KBM-7 (cell line): ENCODE results near the gene IGSF9.

ENCODE experiments used
- DNase-seq: peaks from one replicate; pipeline ENCODE4 v3.0.0-alpha.2; 2015
- in situ Hi-C: fragments of 300-500 bp; cut with MboI; formaldehyde crosslinking; loops from 2 replicates; pipeline ENCODE4 v1.14.3; 2020; ENCODE audit warnings: low sequenced_read_pairs, low pct_unique_long_range_greater_than_20kb, mixed read lengths

The IGSF9 gene

DNA sequence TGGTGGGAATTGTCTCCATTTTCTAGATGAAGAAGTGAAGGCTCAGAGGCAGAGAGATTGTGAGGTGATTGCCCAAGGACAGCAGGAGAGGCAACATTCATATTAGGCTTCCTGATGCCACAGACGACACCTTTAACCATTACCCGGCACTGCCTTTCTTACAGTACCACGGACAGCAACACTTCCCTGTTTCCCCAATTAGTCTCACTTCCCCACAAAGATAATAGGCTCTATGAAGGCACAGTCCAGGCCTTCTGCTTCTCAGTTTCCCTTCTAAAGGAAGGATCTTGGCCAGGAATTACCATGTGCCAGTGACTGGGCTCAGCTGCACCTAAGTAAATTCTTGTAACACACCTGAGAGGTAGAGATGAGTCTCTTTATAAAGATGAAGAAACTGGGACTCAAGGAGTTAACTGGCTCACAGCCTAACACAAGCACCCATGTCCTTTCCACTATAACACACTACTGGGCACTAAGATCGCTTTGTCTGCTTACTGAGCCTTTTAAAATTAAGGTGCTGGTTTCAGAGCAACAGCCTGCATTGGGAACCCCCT is 9.6 kb downstream of the IGSF9 start:
- in situ Hi-C loops, result no loop called here
- DNase-seq, result peak; percentile 65

DNA sequence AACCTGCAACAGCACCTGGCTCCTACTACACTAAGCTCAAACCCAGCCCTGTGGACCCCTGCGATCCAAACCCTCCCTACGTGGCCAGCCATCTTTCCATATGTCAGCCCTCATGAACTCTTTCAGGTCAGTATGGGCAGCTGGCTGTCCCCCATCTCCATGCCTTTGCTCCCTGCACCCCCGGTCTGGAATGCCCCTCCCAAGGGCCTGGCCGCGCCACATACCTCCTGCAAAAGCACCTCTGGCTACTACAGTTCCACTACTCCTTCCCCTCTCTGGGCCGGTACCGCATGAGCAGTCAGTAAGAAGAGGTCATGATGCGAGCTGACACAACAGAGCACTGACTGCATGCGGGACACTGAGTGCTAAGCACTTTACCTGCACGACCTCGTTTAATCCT is 10.1 kb downstream of the IGSF9 start:
- DNase-seq, result no peak
- in situ Hi-C loops, result no loop called here

DNA sequence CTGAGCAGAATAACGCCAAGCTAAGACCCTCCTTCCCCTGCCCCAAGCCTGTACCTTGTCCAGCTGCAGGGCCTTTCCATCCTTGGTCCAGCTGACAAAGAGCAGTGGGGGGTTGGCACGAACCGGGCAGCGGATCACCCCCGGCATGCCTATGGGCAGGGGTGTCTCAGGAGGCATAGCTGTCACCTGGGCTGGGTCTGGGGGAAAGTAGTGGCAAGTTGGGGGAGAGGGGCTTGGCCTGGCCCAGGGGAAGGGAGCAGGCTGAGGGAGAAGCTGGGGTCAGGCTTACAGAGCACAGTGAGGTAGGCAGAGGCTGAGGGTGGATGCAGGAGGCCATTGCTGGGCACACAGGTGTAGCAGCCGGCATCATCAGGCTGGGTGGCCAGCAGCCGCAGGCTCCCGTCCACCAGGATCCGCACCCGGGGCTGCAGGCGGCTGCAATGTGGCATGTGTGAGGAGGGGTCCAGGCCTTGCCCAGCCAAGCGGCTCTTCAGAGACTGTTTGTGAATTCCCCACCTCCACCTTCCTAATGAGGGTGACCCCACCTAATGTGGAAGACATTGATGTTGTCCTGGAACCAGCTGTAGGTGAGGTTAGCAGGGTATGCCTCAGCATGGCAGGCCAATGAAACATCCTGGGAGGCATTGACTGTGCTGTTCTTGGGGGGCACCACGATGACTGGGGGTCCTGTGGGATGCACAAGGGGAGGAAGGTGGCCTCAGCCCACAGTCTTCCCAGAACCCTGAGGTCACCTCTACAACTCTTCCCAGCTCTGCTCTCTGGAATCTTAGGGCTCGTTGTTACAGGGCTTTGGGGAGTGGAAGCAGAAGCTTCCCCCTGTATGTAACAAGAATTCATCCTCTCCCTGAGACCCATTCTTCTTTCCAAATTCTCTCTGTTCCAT is 11.0 kb downstream of the IGSF9 start:
- in situ Hi-C loops, result no loop called here
- no peak for DNase-seq

GRCh38 chr1:159933347-159933746 is 12.1 kb downstream of the IGSF9 start:
- in situ Hi-C loops, result no loop called here

GRCh38 chr1:159932296-159933285 is 12.8 kb downstream of the IGSF9 start:
- no peak for DNase-seq
- in situ Hi-C loops, result no loop called here

More at GRCh38 chr1:159933347-159933746, 12.1 kb downstream of the IGSF9 start:
- no peak for DNase-seq

DNA sequence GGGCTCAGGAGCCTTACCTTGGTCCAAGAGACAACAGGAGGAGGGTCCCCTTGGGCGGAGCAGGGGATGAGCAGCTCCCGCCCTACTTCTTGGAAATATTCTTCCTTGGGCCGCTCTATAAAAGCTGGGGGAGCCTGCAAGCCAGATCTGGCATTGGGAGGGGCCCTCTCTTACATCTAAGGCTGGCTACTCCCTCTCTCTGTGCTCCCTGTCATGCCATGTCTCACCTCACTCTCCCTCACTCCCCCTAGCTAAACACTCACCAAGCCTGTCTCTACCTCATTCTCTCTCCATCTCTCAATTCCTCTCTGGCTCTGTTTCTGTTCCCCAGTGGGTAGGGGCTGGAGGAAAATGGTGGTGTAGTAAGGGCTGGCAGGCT is 13.6 kb downstream of the IGSF9 start:
- DNase-seq, result no peak
- in situ Hi-C loops, result no loop called here

GRCh38 chr1:159931101-159931794 is 14.2 kb downstream of the IGSF9 start:
- no peak for DNase-seq
- in situ Hi-C loops, result no loop called here

- DNase-seq, result no peak
- in situ Hi-C loops, result no loop called here
Measured at GRCh38 chr1:159930634-159931033, 14.8 kb downstream of the IGSF9 start.

- DNase-seq, result no peak
- in situ Hi-C loops, result no loop called here
Measured at GRCh38 chr1:159930216-159930615, 15.2 kb downstream of the IGSF9 start.

- in situ Hi-C loops, result no loop called here
- DNase-seq, result no peak
Measured at GRCh38 chr1:159929155-159930051, 16.0 kb downstream of the IGSF9 start.

- in situ Hi-C loops, result no loop called here
- no peak for DNase-seq
Measured at GRCh38 chr1:159928491-159929050, 16.8 kb downstream of the IGSF9 start.

- in situ Hi-C loops, result no loop called here
- no peak for DNase-seq
Measured at GRCh38 chr1:159927849-159928431, 17.5 kb downstream of the IGSF9 start.

- no peak for DNase-seq
- in situ Hi-C loops, result no loop called here
Measured at GRCh38 chr1:159927211-159927848, 18.1 kb downstream of the IGSF9 start.

DNA sequence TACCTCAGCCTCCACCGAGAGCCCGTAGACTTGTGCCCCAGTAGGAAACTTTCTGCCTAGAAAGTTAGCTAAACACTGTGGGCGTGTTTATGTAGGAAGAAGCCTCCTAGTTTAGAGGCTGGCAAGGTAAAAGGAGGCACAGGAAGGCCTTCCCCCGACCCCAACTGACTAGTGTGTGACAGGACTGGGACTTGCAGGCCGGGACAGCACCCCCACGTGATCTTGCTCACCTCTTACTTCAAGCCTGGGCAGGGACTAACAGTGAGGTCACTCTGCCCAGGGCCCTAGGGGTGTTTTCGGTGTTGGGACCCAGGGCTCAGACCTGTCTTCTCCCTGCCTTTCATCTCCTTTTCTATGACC is 19.7 kb downstream of the IGSF9 start:
- in situ Hi-C loops, result no loop called here
- no peak for DNase-seq

GRCh38 chr1:159924791-159925718 is 20.4 kb downstream of the IGSF9 start, which contains the start of gene TAGLN2:
TAGLN2 (minus strand) TSS chr1:159925507; CDS start chr1:159920509, 4,998 bp downstream.
- peak; percentile 94 for DNase-seq
- in situ Hi-C loops, result no loop called here
